Fibroblast of skin of back (primary cell): ENCODE data around the gene TBCE.
"Not testable (repeated sequence)": the region's sequence is repeated elsewhere in the genome, so short reads cannot be mapped to it uniquely, and the experiment has no call there.

Source experiments
- DNase-seq: peaks from one replicate; pipeline ENCODE4 v3.0.0-alpha.2; 2013

The TBCE gene

DNA sequence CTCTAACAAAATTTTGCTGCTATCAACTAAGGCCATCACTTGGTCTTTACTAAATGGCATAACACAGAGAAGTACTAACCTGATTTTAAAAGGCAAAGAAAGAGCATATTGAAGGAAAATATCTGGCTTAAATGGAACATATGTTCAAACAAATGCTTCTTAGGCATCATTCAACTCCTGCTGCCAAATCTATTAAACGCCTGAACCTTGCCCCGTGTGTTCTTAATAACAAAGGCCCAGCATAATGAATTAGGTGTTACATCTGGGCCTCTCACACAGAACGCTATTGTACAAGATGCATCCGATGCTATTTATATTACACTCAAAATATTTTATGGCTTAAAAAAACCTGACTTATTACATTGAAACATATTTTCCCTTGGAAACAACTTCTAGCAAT lies 88.6 kb downstream of the TBCE start:
- DNase-seq: no peak

DNA sequence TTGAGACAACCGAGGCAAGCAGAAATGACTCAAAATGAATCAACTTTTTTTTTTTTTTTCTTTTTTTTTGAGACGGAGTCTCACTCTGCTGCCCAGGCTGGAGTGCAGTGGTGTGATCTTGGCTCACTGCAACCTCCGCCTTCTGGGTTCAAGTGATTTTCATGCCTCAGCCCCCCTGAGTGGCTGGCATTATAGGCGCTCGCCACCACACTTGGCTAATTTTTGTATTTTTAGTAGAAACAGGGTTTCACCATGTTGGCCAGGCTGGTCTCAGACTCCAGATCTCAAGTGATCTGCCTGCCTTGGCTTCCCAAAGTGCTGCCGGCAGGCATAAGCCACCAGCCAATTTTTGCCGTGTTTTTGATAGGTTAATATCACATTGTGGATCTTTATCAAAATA lies 90.6 kb downstream of the TBCE start:
- DNase-seq: not testable (repeated sequence)

DNA sequence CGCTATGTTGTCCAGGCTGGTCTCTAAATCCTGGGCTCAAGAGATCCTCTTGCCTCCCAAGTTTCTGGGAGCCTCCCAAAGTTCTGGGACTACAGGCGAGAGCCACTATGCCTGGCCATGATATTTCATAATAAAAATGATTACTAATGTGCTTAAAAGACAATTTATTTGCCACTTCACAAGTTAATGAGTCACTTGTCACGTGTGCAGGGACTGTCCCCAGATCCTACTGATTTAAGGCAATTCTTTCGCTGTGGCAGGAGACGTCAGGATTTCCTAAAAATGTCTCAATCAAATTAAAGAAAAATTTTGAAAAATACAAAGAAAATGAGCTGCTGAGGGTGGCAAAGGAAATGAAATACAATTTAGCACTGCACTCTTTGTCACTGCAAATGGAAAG lies 93.5 kb downstream of the TBCE start:
- DNase-seq: no peak

DNA sequence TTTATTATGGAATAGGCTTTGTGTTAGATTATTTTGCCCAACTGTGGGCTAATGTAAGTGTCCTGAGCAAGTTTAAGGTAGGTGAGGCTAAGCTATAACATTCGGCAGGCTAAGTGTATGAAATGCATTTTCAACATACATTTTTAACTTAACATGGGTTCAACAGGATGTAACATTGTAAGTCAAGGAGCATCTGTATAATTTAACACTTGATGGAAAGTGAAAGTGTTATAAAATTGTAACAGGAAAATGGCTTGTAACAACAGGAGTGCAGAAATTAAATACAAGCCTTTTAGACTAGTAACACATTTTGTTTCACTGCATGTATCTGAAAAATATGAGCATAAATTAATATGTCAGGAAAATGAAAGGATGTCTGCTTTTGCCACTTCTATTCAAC lies 94.7 kb downstream of the TBCE start:
- no peak for DNase-seq

DNA sequence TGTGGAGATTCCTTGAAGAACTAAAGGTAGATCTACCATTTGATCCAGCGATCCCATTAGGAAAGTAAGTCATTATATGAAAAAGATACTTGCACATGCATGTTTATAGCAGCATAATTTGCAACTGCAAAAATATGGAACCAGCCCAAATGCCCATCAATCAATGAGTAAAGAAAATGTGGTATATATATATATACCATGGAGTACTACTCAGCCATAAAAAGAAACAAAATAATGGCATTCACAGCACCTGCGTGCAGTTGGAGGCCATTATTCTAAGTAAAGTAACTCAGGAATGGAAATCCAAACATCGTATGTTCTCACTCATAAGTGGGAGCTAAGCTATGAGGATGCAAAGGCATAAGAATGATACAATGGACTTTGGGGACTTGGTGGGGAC lies 95.6 kb downstream of the TBCE start:
- not testable (repeated sequence) for DNase-seq

DNA sequence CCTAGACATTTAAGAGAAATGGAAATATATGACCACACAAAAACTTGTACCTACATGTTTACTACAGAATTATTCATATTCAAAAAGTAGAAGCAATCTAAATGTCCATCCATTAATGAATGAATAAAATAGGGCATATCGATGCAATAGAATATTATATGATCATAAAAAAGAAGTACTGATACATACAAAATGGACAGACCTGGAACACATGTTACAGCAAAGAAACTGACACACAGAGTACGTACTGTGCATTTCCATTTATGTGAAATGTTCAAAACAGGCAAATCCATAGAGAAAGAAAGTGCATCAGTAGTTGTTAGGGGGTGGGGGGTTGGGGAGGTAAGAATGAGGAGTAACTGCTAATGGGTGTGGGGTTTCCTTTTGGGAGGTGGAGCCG lies 97.8 kb downstream of the TBCE start:
- DNase-seq: no peak

DNA sequence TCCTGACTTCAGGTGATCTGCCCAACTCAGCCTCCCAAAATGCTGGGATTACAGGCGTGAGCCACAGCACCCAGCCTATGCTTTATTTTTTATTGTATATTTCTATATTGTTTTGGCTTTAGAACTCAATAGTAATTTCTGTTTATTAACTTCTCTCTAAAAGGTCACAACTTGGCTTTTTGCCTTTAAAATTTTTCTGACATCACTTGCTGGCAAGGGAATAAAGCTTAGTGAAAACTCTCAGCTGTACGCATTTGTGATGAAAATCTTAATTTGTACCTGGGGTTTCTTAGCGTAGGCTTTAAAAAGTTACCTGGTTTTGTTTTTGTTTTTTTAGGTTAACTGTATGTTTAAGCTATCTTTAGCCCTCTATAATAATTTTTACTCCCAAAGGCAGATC lies 100.8 kb downstream of the TBCE start:
- no peak for DNase-seq

DNA sequence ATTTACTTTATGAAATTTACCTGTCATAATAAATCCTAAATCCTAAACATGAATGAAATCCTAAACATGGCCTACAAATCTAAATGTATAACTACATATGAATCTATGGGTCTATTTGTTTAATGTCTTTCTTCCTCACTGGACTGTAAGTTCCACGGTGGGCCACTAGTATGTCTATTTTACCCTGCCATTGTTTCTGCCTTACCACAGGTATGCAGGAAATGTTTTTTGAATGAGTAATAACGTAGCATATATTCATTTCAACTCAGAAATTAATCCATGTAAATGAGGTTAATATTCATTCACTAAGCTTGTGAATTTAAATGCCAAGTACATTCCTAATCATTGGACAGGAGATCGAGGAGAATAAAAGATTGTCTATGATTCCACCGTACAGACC lies 101.7 kb downstream of the TBCE start:
- peak; percentile 72 for DNase-seq

DNA sequence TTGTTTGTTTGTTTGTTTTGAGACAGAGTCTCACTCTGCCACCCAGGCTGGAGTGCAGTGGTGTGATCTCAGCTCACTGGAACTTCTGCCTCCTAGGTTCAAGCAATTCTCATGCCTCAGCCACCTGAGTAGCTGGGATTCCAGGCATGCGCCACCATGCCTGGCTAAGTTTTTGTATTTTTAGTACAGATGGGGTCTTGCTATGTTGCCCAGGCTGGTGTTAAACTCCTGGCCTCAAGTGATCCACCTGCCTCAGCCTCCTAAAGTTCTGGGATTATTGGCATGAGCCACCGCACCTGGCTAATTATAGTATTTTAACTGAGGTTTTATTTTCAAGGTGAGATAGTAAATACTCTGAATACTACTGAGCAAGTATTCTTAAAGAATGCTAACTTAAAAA lies 102.7 kb downstream of the TBCE start:
- DNase-seq: not testable (repeated sequence)

DNA sequence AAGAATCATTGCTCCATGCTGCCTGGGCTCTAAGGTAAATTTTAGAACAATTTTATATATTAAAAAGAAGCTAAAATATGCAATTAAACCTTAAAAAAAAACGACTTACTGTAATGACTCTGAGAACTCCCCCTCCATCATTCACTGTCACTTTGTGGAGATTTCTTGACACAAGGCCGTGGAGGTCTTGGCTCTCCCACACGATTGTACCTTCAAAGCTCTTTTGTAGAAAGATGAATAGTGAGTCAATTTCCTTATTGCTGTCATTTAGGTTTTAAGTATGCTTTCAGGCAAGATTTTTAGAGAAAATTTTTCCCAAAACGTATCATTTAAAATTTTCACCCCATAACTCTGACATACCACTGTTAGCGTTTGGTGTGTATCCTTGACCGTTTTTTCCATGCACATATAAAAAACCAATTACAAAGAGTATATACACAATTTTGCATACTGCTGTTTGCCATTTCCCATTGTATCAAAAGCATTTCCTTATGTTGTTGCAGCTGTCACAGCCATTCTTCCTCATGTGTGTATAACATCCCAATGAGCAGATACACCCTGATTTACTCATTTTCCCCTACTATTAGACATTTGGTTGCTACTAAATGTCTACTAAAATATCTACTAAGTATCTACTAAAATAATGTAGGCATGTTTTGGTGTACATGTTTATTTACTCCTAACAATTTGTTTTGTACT lies 103.7 kb downstream of the TBCE start:
- DNase-seq: no peak

DNA sequence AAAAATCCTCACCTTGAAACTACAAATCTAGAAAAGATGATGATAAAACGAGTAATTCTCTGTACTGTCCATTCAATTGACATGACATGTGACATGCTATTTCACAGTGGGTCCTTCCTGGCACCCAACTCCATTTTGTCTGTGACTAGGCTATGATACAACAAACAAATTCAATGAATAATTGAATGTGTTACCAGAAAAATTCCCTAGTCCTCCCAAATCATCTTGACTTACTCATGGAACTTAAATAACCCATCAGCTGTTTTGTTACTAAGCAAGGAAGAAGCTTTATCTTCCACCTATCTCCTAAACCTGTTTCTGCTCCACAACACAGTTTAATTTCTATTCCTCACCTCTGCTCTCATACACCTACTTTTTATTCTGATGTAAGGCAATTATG lies 106.6 kb downstream of the TBCE start:
- no peak for DNase-seq

DNA sequence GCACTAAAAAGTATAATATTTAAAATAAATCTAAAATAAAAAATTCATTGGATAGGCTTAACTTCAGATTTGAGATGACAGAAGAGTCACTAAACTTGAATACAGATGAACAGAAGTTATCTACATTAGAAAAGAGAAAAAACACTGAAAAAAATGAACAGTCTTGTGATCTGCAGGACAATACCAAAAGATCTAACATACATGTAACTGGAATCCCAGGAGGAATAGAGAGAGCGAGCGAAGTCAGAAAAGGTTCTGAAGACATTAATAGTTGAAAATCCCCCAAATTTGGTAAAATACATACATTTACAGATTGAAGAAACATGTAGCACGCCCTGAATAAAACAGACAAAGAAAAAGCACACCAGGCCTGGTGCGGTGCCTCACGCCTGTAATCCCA lies 115.9 kb downstream of the TBCE start:
- no peak for DNase-seq

DNA sequence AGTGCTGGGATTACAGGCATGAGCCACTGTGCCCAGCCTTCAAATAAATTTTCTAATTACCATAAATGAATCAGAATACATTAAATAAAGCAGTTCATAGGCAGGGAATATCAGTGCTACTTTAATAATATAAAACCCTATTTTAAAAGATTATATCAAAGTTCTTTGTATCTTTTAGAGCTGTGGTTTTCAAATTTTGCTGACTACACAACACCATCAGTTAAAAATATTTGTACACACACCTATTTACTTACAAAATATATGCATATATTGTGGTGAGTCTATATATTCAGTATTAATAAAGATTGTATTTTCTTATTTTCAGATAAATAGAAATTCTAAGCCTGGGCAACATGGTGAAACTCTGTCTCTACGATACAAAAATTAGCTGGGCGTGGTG lies 118.3 kb downstream of the TBCE start:
- no peak for DNase-seq

DNA sequence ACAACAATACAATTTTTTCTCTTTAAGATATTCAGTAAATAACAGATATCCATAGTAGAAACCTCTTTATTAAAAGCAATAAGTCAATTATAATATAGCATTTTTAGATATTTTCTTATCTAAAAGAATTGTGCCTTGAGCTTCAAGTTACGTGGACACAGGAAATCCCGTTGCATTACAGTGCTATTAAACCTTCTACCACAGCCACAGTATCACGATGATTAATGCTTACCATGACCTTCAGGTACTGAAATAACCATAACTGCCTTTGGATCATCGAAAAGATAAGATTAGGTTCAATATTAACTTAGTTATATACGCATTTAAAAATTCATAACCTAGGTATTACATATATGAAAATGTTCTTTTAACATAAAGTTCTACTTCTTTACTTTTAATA lies 119.1 kb downstream of the TBCE start:
- no peak for DNase-seq

DNA sequence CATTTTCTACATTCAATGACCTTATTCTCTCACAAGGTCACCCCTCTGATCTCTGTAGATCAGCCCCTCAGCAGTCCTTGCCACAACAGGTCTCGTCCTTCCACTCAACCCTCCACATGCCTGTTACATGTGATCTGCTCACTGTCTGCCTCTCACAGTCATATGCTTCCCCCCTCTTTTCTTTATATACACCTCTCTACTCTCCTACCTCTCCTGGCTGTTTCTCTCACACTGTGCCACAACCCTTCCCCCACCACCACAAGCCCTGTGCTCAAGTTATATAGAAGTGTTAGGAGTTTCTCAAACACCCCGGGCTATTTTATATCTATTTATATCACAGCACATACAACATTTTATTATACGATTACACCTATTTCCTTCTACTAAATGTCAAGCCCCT lies 124.4 kb downstream of the TBCE start:
- no peak for DNase-seq

DNA sequence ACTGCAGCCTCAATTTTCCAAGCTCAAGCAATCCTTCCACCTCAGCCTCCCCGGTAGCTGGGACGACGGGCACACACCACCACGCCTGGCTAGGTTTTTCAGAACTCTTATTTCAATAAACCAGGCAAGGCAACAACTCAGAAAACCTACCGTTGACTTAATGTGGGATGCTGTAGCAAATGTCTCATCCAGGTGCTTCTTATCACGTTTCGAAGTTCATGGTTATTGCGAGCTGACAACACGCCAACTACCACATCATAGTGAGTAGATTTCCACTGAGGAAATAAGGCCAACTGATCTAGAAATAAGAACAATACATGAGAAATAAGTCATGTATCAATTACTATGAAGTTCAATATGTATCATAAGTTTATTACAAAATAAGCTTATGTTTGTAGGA lies 127.3 kb downstream of the TBCE start:
- DNase-seq: no peak

DNA sequence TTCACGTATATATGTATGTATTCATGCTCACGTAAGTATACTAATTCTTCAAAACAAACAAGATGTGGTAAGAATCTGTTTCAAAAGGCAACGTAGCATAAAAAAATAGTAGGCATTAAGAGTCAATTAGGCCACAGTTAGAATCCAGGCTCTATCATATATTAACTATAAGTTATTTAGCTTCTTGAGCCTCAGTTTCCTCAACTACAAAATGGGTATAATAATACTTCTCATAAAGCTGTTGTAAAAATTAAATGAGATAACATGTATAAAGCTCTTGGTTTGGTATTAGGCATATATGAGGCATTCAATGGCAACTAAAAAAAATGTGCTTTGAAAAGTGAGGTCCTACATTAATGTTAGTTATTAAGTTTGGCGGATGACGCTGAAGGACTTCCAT lies 127.8 kb downstream of the TBCE start:
- DNase-seq: no peak

DNA sequence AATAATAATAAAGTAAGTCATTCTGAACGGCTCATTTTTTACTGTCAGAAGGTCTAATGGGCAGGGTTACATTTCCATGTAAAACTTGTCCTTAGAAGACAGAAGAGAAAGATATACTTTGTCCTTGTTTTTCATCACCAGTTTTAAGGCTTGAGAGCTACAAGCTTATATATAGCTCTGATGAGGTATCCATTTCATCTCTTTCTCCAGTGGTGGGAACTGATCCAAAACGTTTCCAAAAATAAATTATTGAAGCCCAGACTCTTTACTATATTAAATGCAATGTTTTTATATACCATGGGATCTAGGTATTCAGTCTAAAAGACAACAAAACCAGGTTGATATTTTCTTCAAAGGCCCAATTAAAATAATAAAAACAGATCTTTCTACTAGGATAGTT lies 128.3 kb downstream of the TBCE start:
- no peak for DNase-seq

DNA sequence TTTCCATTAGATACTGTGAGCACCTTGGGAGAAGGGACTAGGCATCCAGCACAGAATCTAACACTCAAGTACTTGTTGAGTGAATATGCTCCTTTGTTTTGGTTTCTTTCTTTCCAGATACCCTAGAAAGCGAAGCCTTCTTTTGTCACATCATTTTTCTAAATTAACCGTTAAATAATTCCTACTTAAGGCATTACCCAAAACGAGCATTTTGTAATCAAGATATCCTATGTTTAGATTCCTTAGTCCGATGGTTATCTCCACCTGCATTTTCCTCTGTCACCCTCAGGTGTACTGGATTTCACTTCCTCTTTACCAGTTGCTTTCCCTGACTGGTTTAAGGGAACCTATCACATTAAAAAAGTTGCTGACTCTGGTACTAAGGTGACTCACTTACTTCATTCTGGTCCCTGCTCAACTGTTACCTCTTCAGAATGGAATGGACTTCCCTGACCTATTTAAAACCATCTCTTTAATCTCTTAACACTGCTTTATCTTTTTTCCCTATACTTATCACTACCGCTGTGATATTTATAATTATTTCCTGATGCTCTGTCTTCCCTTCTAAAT lies 133.8 kb downstream of the TBCE start:
- peak; percentile 16 for DNase-seq
